Measurements from ENCODE around the gene PRPF38B. TPM values are rescaled to one million over a fixed set of nuclear protein-coding genes. Genes with fewer than 3 reads are reported as not detected.

The PRPF38B gene
- total and polyA plus RNA-seq, 9 of the 15 experiments (the other 6 are each of a cell fraction or from before 2014, with no cell fraction given), result 25.3 to 85.5 (median 66.4) TPM

- ATAC-seq (peak; percentile 94), FAIRE-seq (peak; percentile 99), DNase-seq (ENCODE audit: extremely low read depth in 1 of 4, low spot score in 3 of 4) (peak; percentile 99)
- WGBS (ENCODE audit: insufficient coverage, low coverage, missing lambda C conversion rate), result 1% methylated on average over 69 of the region's 75 CpGs
- Histone ChIP-seq H3K4me1 (replicated peaks in 1 of 2; ENCODE audit: control insufficient read depth in 2 of 2, insufficient read depth in 2 of 2, low read length in 2 of 2) (peaks cover 4 to 9% of the 10 kb centered on the region in 2 experiments; a peak in 4 of 5 replicates), H3K9ac (ENCODE audit: insufficient read depth in 1 of 2, low read depth in 2 of 2, low read length in 2 of 2) (peak within 1 kb of the TSS; percentile 92 to 96), H3K27me3 (ENCODE audit: control insufficient read depth in 2 of 2, insufficient read depth in 2 of 2, low read length in 2 of 2) (no peaks in the 10 kb centered on the region), H3K9me1 (ENCODE audit: control insufficient read depth, insufficient read depth, low read length) (no peaks in the 10 kb centered on the region), H4K20me1 (replicated peaks; ENCODE audit: control insufficient read depth, insufficient read depth, low read length) (no peaks in the 10 kb centered on the region), H2AFZ (ENCODE audit: low read depth, low read length) (peak within 1 kb of the TSS; percentile 97), H3K27ac (ENCODE audit: extremely low read depth, low read depth, low read length) (peak within 1 kb of the TSS; percentile 90), H3K4me3 (peak within 1 kb of the TSS; percentile 81), H3K36me3 (ENCODE audit: control insufficient read depth, insufficient read depth, low read length) (peaks cover 6% of the 10 kb centered on the region; the same call in 1 of the 3 replicates), H3K79me2 (ENCODE audit: control insufficient read depth, insufficient read depth, low read length) (peaks cover 26% of the 10 kb centered on the region), H3K9me3 (replicated peaks; ENCODE audit: control insufficient read depth, insufficient read depth, low read depth, low read length) (no peaks in the 10 kb centered on the region), H3K4me2 (ENCODE audit: insufficient read depth, low read length) (peak within 1 kb of the TSS; percentile 94)
- in situ Hi-C loops (cut with MboI), result no loop called here
- BruUV-seq (replicated peaks), result TSS peak; percentile 90
- ChIA-PET CTCF (ENCODE audit: low intra/inter-chr PET ratio) (no interaction called here), POLR2A (interaction anchor here (0.6 to 0.7 kb wide), 2 partner anchors 9 to 140 kb away, joined by 3 read pairs; no protein-coding TSS in a partner anchor)
- intact Hi-C loops (cut with micrococcal nuclease), result loop anchor here (2.0 to 10.0 kb wide), 6 partner anchors 44 to 358 kb away; partner anchors contain the start of genes GPSM2 and PRPF38B
- TF ChIP-seq TEAD1 (CRISPR knock-in tag; IDR thresholded peaks at IDR 0.05) (peak in 1 of 2 experiments; percentile 96; a peak in 3 of 4 replicates), ZNF165 (CRISPR knock-in tag; IDR thresholded peaks at IDR 0.05; ENCODE audit: borderline replicate concordance) (no peak; the same call in 1 of the 2 replicates), KLF10 (CRISPR knock-in tag; IDR thresholded peaks at IDR 0.05) (no peak), MITF (IDR thresholded peaks at IDR 0.05) (no peak), HEY1 (CRISPR knock-in tag; IDR thresholded peaks at IDR 0.05; ENCODE audit: borderline replicate concordance) (no peak), BRF2 (IDR thresholded peaks at IDR 0.05; ENCODE audit: borderline replicate concordance, insufficient read depth, insufficient read length) (no peak), PRPF4 (IDR thresholded peaks at IDR 0.05; ENCODE audit: insufficient read depth, low read depth, low read length, poor library complexity, severe bottlenecking) (no peak), POLR2AphosphoS5 (IDR thresholded peaks at IDR 0.05; ENCODE audit: control insufficient read depth, insufficient read depth, low read depth, low read length) (peak; percentile 98), CREBBP (IDR thresholded peaks at IDR 0.05; ENCODE audit: low read depth, low read length) (no peak), HNRNPL (IDR thresholded peaks at IDR 0.05; ENCODE audit: low read depth, low read length) (peak; percentile 37; the same call in 1 of the 2 replicates), ZNF121 (CRISPR knock-in tag; conservative IDR thresholded peaks at IDR 0.05) (no peak), TBP (optimal IDR thresholded peaks at IDR 0.05; ENCODE audit: low read depth, low read length) (peak; percentile 92), HLTF (IDR thresholded peaks at IDR 0.05) (peak; percentile 94; the same call in 1 of the 2 replicates), MTA3 (IDR thresholded peaks at IDR 0.05; ENCODE audit: borderline replicate concordance) (peak; percentile 86), E2F1 (CRISPR knock-in tag; IDR thresholded peaks at IDR 0.05) (no peak; the same call in 1 of the 2 replicates), GTF2B (IDR thresholded peaks at IDR 0.05; ENCODE audit: extremely low read depth, insufficient read length) (no peak), TEAD2 (tag; IDR thresholded peaks at IDR 0.05) (no peak)
Measured at GRCh38 chr1:108746382-108747170, 54.5 kb downstream of the PRPF38B start, which contains the start of gene STXBP3. STXBP3 (plus strand) TSS chr1:108746674; CDS start chr1:108746738, 64 bp downstream.

Measured in K562 (cell line).